NCI-H2029 (cell line): ENCODE data around the gene OR10J5.
"Not testable (repeated sequence)": the region's sequence is repeated elsewhere in the genome, so short reads cannot be mapped to it uniquely, and the experiment has no call there.

ENCODE experiments used
- DNase-seq: peaks from one replicate; lab custom pipeline; 2025; lab: John Stamatoyannopoulos, UW

Gene OR10J5, protein sequence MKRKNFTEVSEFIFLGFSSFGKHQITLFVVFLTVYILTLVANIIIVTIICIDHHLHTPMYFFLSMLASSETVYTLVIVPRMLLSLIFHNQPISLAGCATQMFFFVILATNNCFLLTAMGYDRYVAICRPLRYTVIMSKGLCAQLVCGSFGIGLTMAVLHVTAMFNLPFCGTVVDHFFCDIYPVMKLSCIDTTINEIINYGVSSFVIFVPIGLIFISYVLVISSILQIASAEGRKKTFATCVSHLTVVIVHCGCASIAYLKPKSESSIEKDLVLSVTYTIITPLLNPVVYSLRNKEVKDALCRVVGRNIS

DNA sequence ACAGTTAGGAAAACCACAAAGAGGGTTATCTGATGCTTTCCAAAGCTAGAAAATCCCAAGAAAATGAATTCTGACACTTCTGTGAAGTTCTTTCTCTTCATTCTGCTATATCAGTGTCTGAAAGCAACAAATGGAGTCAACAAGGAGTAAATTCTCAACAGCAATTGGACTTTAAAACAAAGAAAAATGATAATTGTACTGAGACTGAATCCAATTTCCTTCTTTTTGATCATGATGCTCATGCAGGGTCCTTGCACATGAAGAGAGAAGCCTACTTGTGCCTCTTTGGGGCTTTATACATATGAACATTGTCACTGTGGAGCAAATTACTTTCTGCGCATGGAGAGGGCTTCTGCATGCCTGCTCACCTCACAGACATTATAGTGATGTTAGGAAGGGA lies at the start of gene OR10J5:
Gene OR10J5, minus strand, starts transcription at position 101 of the 400 bp plus-strand sequence. Its CDS starts 0 bp downstream, at position 101.
- no peak for DNase-seq

DNA sequence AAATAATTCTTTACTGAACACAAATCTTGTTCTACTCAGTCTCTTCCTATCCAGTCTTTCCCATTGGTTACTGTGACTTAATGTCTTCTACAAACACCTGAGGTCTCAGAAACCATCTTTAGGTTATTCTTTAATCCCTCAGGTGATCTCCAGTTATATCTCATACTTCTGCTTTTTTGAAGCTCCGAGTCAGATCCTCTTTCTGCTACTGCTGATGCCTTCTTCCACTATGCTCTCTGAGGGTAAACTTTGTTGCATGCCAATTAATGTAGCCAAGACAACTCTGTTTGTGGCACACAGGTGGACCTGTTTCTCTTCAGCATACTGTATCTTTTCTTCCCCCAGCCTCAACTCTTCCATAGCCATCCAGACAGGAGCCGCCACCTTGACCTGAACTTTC lies 48.7 kb upstream of the OR10J5 start:
- DNase-seq = no peak

DNA sequence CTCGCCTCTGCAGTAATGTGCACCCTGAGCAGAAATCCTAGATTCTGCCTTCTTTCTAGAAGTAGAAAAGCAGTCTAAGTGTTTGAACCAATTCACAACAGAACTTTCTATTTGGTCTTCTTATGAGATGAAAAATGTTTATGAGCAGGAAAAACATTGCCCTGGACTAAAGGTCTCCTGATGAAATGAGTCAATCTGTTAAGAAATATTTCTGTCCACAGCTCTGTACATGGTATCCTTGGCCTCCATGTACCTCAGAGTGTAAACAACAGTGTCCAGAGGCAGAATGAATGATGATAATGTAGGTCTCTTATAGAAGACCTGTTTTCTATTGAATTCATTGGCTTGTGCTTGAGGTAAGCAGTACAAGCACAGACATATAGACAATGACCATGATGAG lies 45.6 kb upstream of the OR10J5 start:
- no peak for DNase-seq

DNA sequence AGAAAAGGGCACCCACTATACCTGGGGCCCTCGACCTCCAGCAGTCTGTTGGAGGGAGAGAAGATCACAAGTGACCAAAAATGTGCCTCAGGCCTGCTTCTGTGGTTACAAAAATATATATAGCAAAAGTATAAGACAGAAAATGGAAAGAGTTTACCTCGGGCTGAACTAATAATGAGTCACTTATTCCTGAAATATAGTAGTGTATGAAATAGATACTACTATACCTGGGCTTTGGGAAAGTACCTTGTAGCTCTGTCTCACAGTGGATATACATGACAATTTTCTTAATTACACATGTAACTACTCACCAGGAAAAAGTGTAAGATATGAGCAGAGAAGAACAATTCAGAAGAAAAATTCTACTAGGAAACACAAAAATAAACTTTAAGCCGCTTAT lies 44.5 kb upstream of the OR10J5 start:
- DNase-seq = no peak

DNA sequence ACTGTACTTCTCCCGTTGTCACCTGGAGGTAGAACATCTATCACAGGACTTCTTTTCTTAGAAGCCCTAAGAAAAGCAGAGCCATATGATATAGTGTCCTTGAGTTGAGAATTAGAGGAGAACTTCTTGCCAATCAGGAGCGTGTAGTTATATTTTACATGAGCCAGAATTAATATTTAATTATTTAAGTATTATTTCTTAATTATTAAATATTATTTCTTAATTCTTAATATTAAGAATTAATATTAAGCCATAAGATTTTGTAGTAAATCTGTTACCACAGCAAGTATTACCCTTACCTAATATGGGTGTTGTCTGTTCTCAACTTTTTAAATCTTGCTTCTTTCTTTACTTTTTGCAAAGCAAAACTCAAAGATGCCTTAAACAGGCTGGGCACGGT lies 41.6 kb upstream of the OR10J5 start:
- no peak for DNase-seq

DNA sequence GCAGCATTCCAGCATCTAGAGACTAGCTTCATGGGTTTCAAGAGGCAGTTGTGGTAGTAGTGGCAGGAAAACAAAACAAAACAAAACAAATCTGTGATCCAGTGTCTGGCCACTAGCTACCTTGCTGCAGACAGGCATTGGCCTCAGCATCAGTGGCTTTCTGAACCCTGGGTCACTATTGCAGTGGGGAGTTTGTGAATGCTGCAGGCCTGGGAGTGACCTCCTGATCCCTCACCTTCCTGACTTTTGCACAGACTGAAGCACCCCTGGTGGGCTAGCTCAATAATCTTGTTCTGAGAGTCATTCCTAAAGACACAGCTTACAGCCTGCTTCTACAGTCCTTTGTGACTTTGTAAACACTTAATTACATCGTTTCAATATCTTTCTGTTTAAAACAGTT lies 26.9 kb upstream of the OR10J5 start:
- DNase-seq = no peak

DNA sequence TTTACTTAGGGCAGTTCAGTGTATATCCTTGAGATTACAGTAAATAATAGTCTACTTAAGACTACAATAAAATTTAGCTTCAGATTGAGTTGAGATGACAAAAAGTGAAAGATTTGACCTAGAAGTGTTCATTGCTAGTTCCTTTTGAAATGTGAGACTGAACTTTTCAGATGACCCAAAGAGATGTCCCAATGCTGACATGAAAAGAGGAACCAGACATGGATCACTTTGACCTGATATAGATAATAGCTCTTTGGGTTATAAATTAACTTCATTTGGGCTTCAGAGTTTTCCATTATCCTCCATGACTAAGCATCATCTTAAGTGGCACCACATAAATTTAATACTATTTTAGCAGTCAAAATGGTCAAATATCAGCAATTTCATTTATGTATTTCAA lies 25.7 kb upstream of the OR10J5 start:
- DNase-seq = no peak

DNA sequence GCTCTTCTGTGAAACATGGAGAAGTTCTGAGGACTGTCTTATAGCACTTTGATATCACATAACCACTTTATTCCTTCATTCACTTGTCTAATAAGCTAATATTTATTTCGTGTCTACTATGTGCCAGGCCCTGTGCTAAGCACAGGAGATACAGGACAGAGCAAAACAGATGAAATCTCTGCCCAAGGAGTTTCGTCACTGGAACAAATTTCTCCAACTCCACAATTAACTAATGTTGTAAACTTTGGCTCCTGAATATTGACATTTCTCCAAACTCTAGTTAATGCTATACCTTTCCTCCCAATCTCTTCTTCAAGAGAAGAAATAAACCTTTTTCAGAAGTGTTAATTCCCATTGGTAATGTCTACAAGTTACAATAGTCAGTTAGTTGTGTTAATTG lies 24.8 kb upstream of the OR10J5 start:
- no peak for DNase-seq

DNA sequence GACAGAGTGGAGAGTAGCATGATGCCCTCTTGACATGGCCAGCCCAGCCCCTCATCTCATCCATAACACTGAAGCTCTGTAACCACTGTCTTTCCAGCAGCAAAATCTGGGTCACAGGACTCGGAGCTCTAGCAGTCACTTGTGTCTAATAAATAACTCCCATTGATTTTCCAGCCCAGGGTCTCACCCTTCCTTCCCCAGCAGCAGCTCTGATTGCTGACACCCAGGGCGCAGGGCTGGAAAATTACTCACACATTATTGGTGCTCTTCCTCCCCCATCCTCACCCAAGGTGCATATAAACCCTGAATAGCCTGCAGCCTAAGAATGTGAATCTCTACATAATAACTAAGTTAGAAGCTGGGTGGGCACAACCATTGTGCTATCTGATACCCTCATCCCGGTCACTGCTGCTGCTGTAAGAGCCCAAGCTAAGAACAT lies 21.1 kb upstream of the OR10J5 start:
- no peak for DNase-seq

DNA sequence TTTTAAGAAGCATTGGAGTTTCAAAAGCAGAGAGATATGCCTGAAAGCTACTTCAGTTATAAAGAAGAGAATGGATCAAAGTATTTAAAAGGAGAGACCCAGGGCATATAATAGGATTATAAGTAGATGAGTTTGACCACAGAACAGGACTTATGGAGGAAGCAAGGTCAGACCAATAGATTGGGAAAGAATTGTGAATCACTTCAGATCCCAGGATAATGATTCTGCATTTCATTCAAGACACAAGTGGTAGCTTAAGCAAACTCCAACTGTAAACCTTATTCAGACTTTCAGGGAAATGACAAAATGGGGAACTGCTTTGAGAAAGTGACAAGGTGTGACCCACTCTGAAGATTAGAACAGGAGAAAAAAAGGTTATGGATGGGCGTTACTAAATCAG lies 18.9 kb upstream of the OR10J5 start:
- DNase-seq = no peak

DNA sequence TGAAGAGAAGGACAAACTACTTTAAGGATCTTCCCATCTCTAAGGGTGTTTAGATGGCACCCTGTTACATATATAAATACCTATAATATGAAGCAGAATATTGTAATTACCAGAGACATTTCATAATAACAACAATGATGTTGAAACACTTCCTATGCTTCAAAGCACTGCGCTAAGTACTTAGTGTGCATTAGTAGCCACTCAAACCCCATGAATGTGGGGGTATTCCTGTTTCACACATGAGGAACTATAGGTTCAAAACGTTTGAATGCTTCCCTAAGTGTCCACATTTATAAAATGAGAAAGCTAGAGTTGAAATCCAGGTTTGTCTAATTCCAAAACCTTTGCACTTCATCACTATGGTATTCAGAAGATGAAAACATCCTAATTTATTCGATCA lies 18.5 kb upstream of the OR10J5 start:
- no peak for DNase-seq

DNA sequence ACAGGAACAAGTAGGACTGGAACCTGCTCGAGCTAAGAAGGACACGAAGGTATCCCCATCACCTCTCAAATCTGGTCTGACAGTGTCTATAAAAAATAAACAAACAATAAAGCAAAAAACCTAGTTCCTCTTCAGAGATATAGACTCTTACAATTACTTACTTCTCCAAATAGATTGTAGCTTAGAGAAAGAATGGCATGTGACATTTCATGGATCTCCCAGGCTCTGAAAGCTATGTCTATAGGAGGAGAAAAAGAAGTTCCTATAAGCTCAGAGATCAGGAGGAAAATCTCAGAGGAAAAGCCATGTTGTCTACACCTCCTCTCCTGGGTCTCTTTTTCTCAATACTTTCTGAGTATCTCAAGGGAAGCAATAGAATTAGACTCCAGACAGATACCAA lies 12.3 kb upstream of the OR10J5 start:
- no peak for DNase-seq

DNA sequence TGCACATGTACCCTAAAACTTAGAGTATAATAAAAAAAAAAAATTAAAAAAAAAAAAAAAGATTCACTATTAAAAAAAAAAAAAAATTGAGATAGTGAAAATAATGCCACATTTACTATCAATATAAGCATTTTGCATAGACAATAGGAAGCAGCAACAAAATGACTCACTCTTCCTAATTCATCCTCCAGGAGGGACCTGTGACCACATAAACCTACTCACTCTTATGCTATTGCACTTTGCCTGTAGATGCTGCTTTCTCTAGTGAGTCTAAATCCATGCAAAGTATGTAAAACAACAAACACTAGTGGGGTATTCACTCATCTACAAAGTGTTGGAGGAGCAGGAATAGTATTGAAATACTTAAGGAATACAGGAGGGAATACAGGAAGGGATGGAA lies 2.9 kb downstream of the OR10J5 start:
- DNase-seq = no peak

DNA sequence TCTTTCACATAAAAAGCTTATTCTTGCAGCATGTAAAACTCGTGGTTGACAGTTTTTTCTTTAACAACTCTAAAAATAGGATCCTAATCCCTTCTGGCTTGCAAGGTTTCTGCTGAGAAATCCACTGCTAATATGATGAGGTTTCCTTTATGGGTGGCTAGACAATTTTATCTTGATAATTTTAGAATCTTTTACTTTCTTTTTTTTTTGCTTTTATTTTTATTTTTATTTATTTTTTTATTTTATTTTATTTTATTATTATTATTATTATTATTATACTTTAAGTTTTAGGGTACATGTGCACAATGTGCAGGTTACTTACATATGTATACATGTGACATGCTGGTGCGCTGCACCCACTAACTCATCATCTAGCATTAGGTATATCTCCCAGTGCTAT lies 11.0 kb downstream of the OR10J5 start:
- DNase-seq = not testable (repeated sequence)

DNA sequence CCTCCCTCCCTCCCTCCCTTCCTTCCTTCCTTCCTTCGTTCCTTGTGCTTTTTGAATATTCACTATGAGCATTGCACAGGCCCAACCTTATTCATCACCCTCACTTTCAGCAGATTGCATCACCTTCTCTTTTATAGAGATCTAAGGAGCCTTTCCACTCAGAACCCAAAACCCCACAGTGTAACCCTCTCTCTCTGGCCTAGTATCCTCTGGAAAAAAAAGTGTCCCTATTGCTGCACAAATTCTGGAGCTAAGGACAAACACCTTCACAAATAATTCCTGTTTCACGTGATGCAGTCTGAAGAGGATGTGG lies 25.6 kb downstream of the OR10J5 start:
- DNase-seq = no peak

DNA sequence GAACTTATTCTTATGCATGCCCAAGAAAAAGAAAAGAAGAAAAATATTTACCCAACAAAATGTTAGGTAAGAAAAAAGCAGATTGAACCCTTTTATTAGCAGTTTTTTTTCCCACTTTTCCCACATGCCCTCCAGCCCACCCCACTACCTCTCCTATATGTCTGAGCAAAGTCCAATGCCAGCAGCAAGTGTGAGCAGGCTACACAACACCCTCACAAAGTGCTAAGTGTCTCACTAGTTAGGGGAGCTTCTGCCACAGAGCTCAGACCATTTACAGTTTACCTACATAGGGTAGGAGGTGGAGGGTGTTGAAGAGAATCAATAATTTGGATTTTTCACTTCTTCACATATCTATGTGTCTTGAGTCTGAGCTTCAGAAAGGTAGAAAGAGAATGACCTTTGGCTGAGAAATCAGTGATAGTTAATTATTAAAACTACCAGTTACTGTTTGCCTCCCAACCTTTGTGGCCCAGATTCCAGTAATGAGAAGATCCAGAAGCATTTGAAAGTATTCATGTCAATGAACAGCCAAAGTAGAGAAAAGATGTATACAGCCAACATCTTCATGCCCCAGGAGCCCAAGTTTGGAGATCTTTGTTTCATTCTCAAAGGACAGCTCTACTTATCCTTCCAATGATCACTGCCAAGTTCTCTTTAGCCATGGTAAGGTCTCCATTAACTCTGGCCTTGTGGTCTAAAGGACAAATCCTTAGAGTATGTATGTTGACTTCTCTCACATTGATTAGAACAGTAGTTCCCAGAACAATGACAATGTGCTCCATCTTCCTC lies 26.2 kb downstream of the OR10J5 start:
- no peak for DNase-seq

DNA sequence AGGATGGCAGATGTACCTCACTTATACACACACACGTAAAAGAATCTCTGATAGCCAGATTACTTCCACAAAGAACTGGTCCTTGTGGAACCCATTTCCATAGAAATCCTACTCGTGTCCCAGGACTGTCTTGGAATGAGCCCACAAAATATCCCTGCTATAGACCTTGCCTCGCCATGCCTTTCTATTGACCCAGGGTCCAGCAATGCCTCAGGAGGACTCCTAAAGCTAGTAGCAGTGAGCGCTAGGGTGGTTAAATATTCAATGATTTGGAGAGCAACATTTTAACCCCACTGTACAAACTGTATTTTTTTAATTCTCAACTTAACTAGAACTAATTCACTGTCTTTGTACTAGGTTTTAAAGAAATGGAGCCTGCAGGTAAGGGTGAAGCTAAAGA lies 26.9 kb downstream of the OR10J5 start:
- DNase-seq = no peak

DNA sequence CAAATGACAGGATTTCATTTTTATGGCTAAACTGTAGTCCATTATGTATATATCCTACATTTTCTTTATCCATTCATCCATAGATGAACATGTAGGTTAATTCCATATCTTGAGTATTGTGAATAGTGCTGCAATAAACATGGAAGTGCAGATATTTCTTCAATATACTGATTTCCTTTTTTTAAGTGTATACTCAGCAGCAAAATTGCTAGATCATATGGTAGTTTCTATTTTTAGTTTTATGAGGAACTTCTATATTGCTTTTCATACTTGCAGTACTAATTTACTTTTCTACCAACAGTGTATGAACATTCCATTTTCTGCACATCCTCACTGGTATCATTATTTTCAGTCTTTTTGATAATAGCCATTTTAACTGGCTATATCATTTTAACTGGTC lies 30.1 kb downstream of the OR10J5 start:
- no peak for DNase-seq

DNA sequence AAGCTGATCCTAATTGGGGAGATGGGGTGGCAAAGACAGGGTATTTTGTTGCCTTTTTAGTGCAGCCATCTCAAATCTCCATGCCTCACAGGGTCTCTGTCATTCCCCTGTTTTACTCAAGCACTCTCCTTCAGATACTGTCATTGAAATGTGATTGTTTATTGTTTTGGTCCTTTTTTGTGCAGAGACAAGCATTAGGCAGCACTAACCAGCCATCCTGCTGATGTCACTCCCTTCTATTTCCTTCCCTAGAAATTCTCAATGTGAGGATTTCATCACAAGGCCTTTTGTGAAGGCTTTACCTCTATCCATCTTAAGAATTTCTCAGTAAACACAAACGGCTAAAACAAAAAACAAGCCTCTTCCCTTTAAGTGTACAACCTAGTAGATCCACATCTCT lies 34.7 kb downstream of the OR10J5 start:
- no peak for DNase-seq

DNA sequence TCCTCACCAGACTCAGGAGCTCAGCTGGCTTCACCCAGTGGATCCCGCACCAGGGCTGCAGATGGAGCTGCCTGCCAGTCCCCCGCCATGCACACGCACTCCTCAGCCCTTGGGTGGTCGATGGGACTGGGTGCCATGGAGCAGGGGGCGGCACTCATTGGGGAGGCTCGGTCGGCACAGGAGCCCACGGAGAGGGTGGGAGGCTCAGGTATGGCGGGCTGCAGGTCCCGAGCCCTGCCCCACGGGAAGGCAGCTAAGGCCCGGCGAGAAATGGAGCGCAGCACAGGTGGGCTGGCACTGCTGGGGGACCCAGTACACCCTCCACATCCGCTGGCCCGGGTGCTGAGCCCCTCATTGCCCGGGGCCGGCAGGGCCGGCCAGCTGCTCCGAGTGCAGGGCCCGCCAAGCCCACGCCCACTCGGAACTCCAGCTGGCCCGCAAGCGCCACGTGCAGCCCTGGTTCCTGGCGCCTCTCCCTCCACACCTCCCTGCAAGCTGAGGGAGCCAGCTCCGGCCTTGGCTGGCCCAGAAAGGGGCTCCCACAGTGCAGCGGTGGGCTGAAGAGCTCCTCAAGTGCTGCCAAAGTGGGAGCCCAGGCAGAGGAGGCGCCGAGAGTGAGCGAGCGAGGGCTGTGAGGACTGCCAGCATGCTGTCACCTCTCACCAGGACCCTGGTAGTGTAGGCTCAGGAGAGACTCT lies 41.1 kb downstream of the OR10J5 start:
- not testable (repeated sequence) for DNase-seq

DNA sequence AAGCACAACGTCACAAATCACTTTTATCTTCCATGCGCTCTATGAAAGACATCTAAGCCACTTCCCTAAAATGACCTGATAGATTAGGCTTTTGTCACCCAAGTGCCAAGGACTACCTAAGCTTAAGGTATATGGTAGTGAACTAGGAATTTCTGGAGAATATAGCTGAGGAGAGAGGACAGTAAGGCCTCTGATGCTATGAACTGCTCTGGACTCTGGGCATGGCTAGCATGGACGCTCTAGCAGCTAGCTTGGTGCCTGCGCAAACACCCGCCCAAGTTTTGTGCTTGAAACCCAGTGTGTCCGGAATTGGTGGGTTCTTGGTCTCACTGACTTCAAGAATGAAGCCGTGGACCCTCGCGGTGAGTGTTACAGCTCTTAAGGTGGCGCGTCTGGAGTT lies 42.5 kb downstream of the OR10J5 start:
- no peak for DNase-seq

DNA sequence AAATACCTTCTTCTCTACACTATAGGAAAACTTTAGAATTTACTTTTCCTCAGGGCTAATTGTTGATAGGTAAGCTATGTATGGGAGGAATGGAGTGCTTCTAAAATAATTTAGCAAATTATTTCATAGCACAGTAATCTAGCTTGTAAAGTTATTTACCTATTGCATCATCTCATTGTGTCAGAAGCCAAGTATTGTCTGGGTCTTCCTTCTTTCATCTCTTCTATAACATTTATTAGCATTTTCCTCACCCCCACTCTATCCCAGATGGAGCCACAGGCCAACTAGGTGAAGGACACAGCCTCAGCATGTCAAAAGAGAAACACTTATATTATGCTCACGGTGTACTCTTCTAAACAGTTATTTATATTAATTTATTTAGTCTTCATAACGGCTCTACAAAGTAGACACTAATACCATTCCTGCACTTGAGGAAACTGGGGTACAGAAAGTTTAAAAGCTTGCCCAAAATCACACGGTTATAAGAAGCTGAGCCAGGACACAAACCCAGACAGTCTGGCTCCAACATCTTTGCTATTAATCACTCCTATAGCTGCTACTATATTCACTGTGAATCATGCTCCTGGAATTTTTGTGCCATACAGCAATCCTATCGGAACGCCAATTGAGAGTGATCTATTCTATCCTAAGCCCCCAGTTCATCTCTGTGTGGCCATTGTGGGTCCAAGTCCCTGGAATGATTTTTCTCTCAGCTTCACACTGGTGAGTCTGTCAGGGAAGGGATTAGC lies 43.1 kb downstream of the OR10J5 start:
- DNase-seq = no peak
